GM19193 (cell line): ENCODE results near the gene CAST.

Experiments used
- POLR2A ChIP-seq: IDR thresholded peaks from 4 replicates; pipeline ENCODE4 v1.6.1; 2011; ENCODE audit not compliant: insufficient read depth, insufficient read length; ENCODE audit errors: extremely low read depth

Gene CAST, protein sequence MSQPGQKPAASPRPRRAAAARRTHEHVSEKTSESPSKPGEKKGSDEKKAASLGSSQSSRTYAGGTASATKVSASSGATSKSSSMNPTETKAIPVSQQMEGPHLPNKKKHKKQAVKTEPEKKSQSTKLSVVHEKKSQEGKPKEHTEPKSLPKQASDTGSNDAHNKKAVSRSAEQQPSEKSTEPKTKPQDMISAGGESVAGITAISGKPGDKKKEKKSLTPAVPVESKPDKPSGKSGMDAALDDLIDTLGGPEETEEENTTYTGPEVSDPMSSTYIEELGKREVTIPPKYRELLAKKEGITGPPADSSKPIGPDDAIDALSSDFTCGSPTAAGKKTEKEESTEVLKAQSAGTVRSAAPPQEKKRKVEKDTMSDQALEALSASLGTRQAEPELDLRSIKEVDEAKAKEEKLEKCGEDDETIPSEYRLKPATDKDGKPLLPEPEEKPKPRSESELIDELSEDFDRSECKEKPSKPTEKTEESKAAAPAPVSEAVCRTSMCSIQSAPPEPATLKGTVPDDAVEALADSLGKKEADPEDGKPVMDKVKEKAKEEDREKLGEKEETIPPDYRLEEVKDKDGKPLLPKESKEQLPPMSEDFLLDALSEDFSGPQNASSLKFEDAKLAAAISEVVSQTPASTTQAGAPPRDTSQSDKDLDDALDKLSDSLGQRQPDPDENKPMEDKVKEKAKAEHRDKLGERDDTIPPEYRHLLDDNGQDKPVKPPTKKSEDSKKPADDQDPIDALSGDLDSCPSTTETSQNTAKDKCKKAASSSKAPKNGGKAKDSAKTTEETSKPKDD

DNA sequence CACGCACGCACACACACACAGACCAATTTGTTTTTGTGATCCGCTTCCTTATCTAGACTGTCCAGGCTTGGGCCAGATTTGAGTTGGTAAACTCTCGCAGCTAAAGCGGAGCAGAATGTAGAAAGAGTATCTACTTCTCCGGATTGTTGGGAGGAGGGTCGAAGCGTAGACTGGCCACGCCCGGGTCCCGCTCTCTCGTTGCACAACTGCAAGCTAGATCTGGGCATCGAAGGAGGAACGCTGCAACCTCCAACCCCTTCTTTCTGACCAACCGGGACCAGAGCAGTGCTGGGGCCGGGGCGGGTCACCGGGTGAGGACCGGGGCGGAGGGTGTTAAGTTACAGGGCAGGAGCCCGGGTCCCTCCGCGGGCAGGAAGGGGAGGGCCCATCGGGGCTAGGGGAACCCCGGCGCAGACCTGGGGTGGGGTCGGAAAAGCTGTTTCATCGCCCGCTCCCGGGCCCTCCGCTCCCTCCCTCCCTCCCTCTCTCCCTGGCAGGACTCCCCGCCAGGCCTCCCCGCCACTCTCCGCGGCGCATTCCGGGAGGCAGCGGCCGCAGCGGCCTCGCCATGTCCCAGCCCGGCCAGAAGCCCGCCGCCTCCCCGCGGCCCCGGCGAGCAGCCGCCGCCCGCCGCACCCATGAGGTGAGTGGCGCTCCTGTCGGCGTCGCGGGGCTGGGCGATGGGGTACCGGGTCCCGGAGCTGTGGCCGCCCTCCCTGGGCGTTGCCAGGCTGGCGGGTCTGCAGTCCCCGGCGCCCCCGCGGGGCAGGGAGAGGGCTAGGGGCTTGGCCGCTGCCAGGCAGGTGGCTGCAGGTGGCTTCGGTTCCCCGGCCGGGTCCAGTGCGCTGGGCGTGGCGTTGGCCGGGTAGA lies at the start of gene CAST:
Gene CAST (plus strand): TSS at position 522 of the 870 bp plus-strand sequence. CDS start 47 bp downstream, at position 569.
- peak; percentile 62 for TF ChIP-seq POLR2A

DNA sequence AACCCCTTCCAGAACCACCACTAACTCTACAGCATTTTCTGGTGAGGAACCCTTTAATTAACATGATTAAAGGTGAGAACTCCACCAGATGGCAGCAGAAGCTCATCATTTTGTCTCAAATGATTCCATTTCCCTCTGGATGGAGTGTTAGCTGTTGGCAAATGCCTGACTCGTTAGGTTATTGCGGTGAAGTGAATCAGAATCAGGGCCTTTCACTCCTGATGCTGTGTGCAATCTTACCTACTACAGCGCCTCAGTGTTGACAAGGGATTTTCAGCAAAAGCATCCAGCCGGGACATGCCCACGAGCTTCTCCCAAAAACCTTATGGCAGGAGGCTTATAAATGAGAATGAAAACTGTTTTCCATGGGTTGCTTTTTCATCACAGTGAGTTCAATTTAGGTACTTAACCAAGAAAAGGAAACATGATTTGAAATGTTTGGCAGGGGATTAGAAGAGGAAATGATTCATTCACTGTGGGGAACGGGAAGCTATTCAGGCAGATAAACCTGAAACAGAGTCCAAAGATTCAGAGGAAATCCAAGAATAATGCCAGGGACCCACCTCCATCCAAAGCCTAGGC lies 48.0 kb upstream of the CAST start:
- TF ChIP-seq POLR2A = no peak

DNA sequence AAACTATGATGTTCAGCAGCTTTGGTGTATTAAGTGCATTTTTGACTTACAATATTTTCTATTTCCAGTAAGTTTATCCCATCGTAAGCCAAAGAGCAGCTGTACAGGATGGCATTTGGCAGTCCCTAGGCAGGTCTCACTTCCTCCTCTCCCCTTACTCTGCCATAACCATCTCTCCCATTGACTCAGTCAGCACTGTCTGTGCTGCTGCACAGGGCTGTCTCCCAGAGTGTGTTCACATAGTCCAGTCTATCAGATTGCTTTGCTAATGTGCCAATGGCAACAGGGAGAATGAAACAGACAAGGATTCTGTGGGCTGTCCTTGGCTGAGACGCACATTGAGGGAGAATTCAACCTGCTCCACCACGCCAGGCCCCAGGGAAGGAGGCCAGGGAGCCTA lies 47.0 kb upstream of the CAST start:
- no peak for TF ChIP-seq POLR2A

DNA sequence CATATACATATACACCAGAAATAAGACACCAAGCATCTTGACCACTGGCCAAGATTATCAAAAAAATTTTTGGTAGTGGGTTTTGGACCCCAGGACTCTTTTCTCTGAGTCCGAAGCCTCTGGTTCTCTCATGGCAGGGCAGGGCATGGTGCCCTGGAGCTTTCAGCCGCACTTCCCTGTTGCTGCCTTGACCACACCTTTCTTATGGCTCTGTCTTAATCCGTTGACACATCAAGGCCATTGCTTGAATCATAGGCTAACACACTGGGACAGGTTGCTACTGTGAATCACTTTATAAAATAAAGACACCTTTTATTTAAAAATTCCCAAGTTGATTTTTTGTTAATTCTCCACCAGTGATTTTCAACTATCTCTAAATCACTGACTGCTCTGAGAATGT lies 45.4 kb upstream of the CAST start:
- TF ChIP-seq POLR2A = no peak

DNA sequence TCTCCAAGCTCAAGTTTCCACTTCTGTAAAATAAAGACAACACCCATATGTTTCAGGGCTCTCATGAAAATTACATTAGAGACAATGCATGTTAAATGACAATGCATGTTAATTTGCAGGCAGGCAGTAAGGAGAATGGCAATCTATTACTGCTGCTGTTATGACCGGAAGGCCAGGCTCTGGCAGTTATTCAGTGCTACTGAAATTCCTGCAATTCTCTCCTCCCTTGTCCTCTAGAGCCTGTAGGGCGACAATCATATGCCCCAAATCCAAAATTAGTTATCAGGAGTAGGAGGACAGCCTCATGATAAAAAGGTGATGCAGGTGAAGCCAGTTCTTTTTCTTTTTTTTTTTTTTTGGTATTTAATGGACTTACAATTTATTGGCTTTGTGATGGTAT lies 42.2 kb upstream of the CAST start:
- no peak for TF ChIP-seq POLR2A

DNA sequence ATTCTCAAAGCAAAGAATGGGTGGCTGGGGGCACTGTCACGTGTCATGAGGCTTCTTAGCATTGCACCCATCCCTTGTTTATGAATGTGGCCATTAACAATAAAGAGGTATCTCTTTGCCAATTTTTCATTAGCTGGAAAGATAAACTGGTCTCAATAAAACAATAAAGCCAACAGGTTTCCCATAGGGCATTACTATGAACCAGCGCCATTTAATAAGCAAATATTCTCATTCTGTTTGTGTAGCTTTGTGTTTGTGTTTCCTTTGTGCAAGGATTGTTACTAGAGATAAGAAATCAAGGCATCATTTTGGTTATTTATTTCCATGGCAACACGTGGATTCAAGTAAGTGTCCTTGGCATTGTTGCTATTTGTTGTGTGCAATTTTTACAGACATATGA lies 37.6 kb upstream of the CAST start:
- TF ChIP-seq POLR2A = no peak

DNA sequence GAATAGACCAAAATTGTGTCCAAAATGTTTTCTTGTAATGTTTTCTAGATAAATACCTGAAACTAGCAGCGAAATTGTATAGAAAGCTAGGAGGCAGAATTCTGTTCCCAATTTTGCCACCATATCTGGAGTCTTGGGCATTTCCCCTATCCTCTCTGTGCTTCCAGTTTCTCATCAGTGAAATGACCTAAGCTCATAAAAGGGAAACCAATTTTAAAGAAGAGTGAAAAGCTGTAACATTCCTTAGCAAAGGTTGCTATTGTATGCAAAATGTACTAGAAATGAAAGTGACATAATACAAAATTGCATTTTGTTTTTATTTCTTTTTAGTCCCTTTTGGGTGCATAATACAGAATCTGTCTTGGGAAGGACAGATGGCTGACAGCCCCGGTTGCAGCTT lies 36.8 kb upstream of the CAST start:
- no peak for TF ChIP-seq POLR2A

DNA sequence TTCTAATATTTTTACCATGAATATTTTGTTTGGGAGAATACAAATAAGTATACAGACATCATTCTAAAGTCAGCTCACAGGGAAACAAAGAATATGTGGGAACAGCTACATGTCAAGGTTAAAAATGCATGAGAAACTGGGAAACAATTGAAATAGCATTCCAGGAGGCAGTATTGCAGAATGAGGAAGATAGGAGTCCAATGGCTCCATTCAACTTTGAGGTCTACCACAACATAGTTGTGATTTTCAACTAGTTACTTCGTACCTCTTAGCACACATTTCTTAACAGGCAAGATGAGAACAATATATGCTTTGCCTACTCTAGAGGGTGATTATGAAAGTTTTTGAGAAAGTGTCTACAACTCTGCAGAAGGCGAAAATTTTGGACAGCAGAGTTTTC lies 35.2 kb upstream of the CAST start:
- TF ChIP-seq POLR2A = no peak

DNA sequence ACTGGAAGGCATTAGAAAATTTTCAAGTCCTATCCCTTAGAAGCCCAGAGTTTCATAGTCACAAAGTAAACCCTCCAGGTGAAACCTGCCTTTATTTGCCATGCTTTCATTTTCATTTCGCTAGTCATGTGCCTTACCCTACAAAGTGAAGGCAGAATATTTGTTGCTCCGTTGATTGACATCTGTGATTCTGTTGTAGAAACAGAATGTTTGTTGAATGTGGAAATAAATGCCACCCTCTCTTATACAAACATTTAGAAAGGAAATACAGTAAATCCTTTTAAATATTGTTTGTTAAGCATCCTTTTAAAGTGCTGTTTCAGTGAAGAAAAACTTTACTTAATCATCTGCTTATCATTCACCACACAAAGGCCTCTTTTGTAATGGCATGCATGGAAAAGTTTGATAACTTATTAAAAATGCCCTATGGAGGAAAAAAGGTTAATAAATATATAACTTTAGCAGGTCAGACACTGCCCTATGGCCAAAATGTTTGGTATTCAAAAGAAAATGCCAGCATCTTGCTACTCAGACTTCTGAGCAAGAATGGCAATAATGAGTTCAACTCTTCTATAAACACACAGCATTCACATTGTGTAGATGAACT lies 34.3 kb upstream of the CAST start:
- no peak for TF ChIP-seq POLR2A

DNA sequence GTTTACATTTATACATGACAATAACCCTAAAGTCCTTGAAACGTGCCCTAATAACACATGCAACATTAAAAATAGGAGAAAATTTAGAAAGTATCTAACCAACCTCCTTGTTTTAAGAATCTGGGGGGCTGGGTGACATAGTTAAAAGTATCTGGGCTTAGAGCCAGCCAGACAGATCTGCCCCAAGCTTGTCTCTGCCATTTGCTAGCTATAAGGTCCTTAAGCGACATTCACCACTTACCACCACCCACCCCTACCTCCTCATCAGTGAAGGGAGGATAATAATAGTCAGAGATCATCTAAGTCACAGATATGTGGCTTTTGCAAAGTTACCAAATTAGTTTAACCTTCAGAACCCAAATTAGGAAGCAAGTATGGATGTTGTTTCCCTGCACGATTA lies 33.8 kb upstream of the CAST start:
- TF ChIP-seq POLR2A = no peak

DNA sequence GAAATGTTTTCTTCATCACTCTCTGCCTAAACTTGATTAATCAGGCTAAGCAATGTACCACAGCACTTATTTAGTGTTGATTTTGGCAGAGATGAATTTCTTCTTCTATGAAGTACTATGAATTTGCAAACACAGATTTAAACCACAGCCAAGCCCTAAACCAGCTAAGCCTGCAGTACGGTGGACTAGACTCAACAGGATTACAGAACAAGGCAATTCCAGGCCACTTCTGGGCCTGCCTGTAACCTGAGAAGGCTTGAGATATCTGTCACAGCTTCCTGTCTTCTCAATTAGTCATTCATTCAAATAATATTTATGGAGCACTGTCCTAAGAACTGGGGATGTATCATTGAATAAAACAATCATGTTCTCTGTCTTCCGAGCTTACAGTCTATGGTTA lies 32.4 kb upstream of the CAST start:
- TF ChIP-seq POLR2A = no peak

DNA sequence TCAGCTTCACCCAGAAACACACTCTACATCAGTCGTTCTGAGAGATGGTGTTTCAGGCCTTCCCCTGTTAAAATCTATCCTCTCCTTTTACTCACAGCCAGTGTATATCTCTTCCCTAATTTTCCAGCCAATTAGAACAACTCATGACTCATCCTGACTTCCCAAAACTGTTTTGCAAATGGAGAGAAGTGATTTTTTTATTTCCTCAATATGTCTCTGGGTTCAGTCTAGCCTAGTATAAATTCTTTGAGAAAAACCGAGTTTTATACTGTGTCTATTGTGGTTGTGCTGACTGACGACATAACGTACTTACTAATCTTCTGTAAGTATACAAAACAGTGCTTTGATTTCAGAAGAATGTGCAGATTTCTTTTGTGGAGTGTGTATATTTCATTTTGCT lies 28.4 kb upstream of the CAST start:
- no peak for TF ChIP-seq POLR2A

DNA sequence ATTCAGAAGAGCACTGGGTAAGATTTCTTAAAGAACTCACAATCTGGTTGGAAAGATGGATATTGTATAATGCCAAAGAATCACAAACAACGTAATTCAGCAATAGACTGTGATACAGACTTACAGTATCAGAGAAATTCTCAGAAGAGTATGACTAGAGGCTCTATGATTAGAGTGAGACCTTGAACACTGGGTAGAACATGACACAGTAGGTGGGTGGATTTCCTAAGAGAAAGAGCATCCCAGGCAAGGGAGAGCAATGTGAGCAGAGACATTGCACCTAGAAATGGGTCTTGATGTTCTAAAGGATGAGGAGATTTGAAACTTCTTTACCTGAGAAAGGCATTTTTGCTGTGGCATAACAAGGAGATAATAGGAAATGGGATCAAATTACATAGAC lies 27.3 kb upstream of the CAST start:
- TF ChIP-seq POLR2A = no peak

DNA sequence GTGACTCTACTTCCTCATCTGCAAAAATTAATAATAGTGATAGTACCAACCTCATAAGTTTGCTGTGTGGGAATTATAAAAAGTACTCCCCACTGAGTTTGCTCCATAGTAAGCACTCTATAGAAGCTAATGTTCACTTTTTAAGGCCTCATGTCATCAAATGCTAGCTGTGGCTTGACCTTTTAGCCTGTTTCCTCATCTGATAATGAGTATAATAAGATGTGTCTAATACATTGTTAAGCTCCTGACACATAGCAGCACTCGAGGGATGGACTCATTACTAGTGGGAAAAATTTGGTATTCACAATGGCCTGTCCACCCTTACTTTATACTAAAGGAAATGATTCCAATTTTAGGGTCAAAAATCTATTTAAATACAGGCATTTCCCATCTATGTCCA lies 26.1 kb upstream of the CAST start:
- TF ChIP-seq POLR2A = no peak
